Endothelial cell of umbilical vein (primary cell): Measurements from ENCODE around the gene PLEKHA7. TPM values are rescaled to one million over a fixed set of nuclear protein-coding genes. Genes with fewer than 3 reads are reported as not detected.

ENCODE experiments used
- BruUV-seq: library from RNA; stranded (reverse); fragments of 400-500 nt; replicated peaks from 2 replicates; lab custom pipeline; 2021; lab: Mats Ljungman, UMichigan
- CTCF ChIA-PET: fragments of 300-600, 350-600 bp; sonication (Branson Sonifier 250); formaldehyde crosslinking; loops from one replicate; lab custom pipeline; 2021; ENCODE audit warnings: antibody characterized with exemption, inconsistent platforms; lab: Charles Lee
- POLR2A ChIA-PET: fragments of 300-600, 350-600 bp; sonication (Branson Sonifier 250); formaldehyde crosslinking; loops from one replicate; lab custom pipeline; 2021; ENCODE audit warnings: antibody characterized with exemption, inconsistent platforms; lab: Charles Lee
- DNase-seq: peaks from one replicate; pipeline ENCODE4 v3.0.0-alpha.2; 2011; ENCODE audit warnings: low read depth, low spot score
- FAIRE-seq: peaks from 2 replicates; lab custom pipeline; 2011; peaks lifted over from hg19 to GRCh38; lab: Jason Lieb, UNC
- H2AFZ ChIP-seq: 2 replicates; pipeline ENCODE4 v1.6.0; 2012; ENCODE audit warnings: low read depth, low read length, control low read depth, inconsistent platforms
- H3K27ac ChIP-seq: 2 replicates; pipeline ENCODE4 v1.5.1; 2011; ENCODE audit warnings: low read depth, mild to moderate bottlenecking, control low read depth, low read length, moderate library complexity; ENCODE audit not compliant: insufficient read depth
- H3K27me3 ChIP-seq, 2 experiments: 2 replicates each; pipeline versions ENCODE4 v1.6.0 to v1.6.1; 2011; ENCODE audit warnings: low read length in 2 of 2, mixed read lengths in 1 of 2; ENCODE audit not compliant: control insufficient read depth in 2 of 2, insufficient read depth in 2 of 2
- H3K36me3 ChIP-seq, 2 experiments: 2 replicates in 1 of 2; 3 replicates in 1 of 2; pipeline ENCODE4 v1.5.1; 2011; ENCODE audit warnings: low read length in 2 of 2, mild to moderate bottlenecking in 1 of 2, moderate library complexity in 1 of 2; ENCODE audit not compliant: control insufficient read depth in 2 of 2, insufficient read depth in 2 of 2; ENCODE audit errors: extremely low read depth in 1 of 2
- H3K4me1 ChIP-seq: 3 replicates; pipeline ENCODE4 v1.5.1; 2011; ENCODE audit warnings: mild to moderate bottlenecking, low read length; ENCODE audit not compliant: control insufficient read depth, insufficient read depth; ENCODE audit errors: extremely low read depth
- H3K4me2 ChIP-seq: 2 replicates; pipeline ENCODE4 v1.6.1; 2011; ENCODE audit warnings: low read length, control low read depth, mixed read lengths; ENCODE audit not compliant: insufficient read depth
- H3K4me3 ChIP-seq, 3 experiments: fragments of 200-600 bp in 1 of 3; sonication (generic), shearing (Covaris generic) in 1 of 3; replicated peaks in 1 of 3; 2 replicates each; pipeline ENCODE4 v1.5.1; 2011 to 2016; ENCODE audit warnings: control low read depth in 3 of 3, low read length in 3 of 3, mild to moderate bottlenecking in 2 of 3, inconsistent platforms in 1 of 3, low read depth in 1 of 3, moderate library complexity in 1 of 3; ENCODE audit not compliant: insufficient read depth in 1 of 3
- H3K79me2 ChIP-seq: 2 replicates; pipeline ENCODE4 v1.6.0; 2012; ENCODE audit warnings: low read length, inconsistent platforms; ENCODE audit not compliant: control insufficient read depth, insufficient read depth
- H3K9ac ChIP-seq: replicated peaks from 2 replicates; pipeline ENCODE3; 2011; ENCODE audit warnings: low read length, control low read depth; ENCODE audit not compliant: insufficient read depth; ENCODE audit errors: extremely low read depth
- H3K9me1 ChIP-seq: replicated peaks from 3 replicates; pipeline ENCODE4 v1.6.0; 2011; ENCODE audit warnings: mild to moderate bottlenecking, low read length; ENCODE audit not compliant: control insufficient read depth, insufficient read depth; ENCODE audit errors: extremely low read depth
- H3K9me3 ChIP-seq: replicated peaks from 2 replicates; pipeline ENCODE4 v1.5.1; 2012; ENCODE audit warnings: low read length, inconsistent platforms; ENCODE audit not compliant: control insufficient read depth, insufficient read depth
- H4K20me1 ChIP-seq: replicated peaks from 2 replicates; pipeline ENCODE3; 2011; ENCODE audit warnings: mild to moderate bottlenecking, low read length; ENCODE audit not compliant: control insufficient read depth, insufficient read depth; ENCODE audit errors: extremely low read depth
- EZH2 ChIP-seq: IDR thresholded peaks from 2 replicates; pipeline ENCODE4 v1.6.1; 2012; ENCODE audit warnings: borderline replicate concordance, low read depth, mild to moderate bottlenecking, moderate library complexity, low read length, inconsistent platforms; ENCODE audit not compliant: severe bottlenecking
- FOS ChIP-seq: IDR thresholded peaks from 2 replicates; pipeline ENCODE4 v1.6.1; 2011; ENCODE audit warnings: mild to moderate bottlenecking, low read length, moderate library complexity, borderline replicate concordance; ENCODE audit not compliant: insufficient read depth
- GATA2 ChIP-seq: IDR thresholded peaks from 2 replicates; pipeline ENCODE4 v1.7.0; 2011; ENCODE audit warnings: low read depth, mild to moderate bottlenecking, moderate library complexity, mixed read lengths, low read length; ENCODE audit not compliant: insufficient read length, insufficient read depth
- JUN ChIP-seq: IDR thresholded peaks from 2 replicates; pipeline ENCODE4 v1.6.1; 2011; ENCODE audit warnings: borderline replicate concordance, low read depth; ENCODE audit not compliant: insufficient read length, insufficient read depth
- MYC ChIP-seq: IDR thresholded peaks from one replicate; pipeline ENCODE4 v1.6.1; 2011; ENCODE audit warnings: mild to moderate bottlenecking, low read depth, low read length
- POLR2A ChIP-seq: IDR thresholded peaks from 2 replicates; pipeline ENCODE4 v1.6.1; 2012; ENCODE audit warnings: low read depth, mild to moderate bottlenecking, control low read depth, low read length
- dilution Hi-C: fragments of 300-500 bp; cut with MboI; formaldehyde crosslinking; loops from one replicate; pipeline ENCODE4 v1.15.0; 2019; ENCODE audit warnings: low sequenced_read_pairs; ENCODE audit not compliant: extremely low pct_ligation_motif_present
- intact Hi-C: fragments of 100-400 bp; cut with micrococcal nuclease; formaldehyde crosslinking; loops from one replicate; pipeline ENCODE4 v1.10.0; 2022
- polyA plus RNA-seq, 4 experiments: library from polyadenylated mRNA; depleted of rRNA in 3 of 4; stranded (reverse) in 3 of 4; unstranded in 1 of 4; fragments of >200 nt; gene quantifications; 2 replicates each; pipeline versions ENCODE4 v1.2.1 to v1.2.3, GENCODE V29; 2011 to 2012; ENCODE audit warnings: missing spikeins in 1 of 4
- total RNA-seq: library from RNA; stranded (reverse); gene quantifications from 2 replicates; pipeline ENCODE4 v1.2.3, GENCODE V29; 2021
- TF ChIP-seq, protein P1 (sequence below), 2 donors: IDR thresholded peaks; 1 replicate in 1 of 2; 2 replicates in 1 of 2; pipeline ENCODE4 v1.5.1; 2011; ENCODE audit warnings: low read length in 2 of 2, mild to moderate bottlenecking in 2 of 2, moderate library complexity in 2 of 2, control low read depth in 1 of 2, inconsistent platforms in 1 of 2, low read depth in 1 of 2; ENCODE audit not compliant: insufficient read depth in 1 of 2; ENCODE audit errors: extremely low read depth in 1 of 2
- TF ChIP-seq, protein P2 (sequence below): IDR thresholded peaks from 2 replicates; pipeline ENCODE4 v1.6.1; 2011; ENCODE audit not compliant: insufficient read depth, insufficient read length

PLEKHA7 gene
- total and polyA plus RNA-seq, 2 donors (not counting 3 experiments of a cell fraction or from before 2014, with no cell fraction given), result 1.7 to 3.8 TPM

DNA sequence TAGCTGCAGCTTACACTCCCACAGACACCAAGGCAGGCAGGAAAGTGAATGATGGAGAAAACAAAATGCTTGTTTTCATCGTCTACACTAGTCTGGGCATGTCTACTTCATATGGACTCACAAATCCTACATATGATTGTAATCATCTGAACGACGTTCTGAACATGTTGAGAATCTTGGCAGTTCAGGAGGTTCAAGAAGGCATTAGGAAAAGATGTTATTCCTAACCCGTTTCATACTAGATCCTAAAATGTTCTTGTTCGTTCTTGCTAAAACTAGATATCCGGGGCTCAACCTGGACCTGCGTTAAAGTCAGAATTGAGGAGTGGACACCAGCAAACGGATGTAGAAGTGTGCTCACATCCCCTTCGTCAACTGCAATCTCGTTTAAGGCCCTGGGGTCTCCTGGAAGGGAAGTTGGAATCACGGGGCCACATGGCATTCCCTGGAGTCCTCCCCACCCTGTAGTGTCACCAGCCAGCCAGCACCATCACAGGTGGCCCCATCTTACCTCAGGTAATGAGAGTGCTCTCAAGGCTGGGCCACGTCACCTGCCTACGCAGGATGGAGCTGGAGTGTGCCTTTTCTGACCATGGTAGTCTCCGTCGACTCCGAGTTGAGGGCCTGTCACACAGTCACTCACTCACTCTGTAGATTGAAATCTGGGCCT is 238.5 kb downstream of the PLEKHA7 start:
- TF ChIP-seq GATA2 (no peak), JUN (no peak), MYC (no peak), EZH2 (no peak), POLR2A (no peak), FOS (no peak)
- TF ChIP-seq, protein P1, sequence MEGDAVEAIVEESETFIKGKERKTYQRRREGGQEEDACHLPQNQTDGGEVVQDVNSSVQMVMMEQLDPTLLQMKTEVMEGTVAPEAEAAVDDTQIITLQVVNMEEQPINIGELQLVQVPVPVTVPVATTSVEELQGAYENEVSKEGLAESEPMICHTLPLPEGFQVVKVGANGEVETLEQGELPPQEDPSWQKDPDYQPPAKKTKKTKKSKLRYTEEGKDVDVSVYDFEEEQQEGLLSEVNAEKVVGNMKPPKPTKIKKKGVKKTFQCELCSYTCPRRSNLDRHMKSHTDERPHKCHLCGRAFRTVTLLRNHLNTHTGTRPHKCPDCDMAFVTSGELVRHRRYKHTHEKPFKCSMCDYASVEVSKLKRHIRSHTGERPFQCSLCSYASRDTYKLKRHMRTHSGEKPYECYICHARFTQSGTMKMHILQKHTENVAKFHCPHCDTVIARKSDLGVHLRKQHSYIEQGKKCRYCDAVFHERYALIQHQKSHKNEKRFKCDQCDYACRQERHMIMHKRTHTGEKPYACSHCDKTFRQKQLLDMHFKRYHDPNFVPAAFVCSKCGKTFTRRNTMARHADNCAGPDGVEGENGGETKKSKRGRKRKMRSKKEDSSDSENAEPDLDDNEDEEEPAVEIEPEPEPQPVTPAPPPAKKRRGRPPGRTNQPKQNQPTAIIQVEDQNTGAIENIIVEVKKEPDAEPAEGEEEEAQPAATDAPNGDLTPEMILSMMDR (IDR thresholded peaks at IDR 0.05; ENCODE audit: extremely low read depth in 1 of 2, insufficient read depth in 1 of 2, low read depth in 1 of 2, low read length in 2 of 2), result no peak
- TF ChIP-seq, protein P2, sequence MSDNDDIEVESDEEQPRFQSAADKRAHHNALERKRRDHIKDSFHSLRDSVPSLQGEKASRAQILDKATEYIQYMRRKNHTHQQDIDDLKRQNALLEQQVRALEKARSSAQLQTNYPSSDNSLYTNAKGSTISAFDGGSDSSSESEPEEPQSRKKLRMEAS, result no peak

More for the DNA sequence above, 238.5 kb downstream of the PLEKHA7 start:
- peaks cover 0 to 8% of the 10 kb centered on the region in 2 experiments for H3K27me3 ChIP-seq
- no peaks in the 10 kb centered on the region for H3K4me1 ChIP-seq
- no peak overlapping the region for H3K9ac ChIP-seq
- no peaks in the 10 kb centered on the region for H3K79me2 ChIP-seq
- ChIA-PET POLR2A (no interaction called here), CTCF (interaction anchor here (1.6 kb wide), 1 partner anchor 10 kb away, joined by 4 read pairs; no protein-coding TSS in a partner anchor)
- no peak overlapping the region for H3K4me3 ChIP-seq
- no peaks in the 10 kb centered on the region for H3K9me3 ChIP-seq
- dilution Hi-C loops (no loop called here), intact Hi-C loops (no loop called here)
- H3K4me2 ChIP-seq, result no peak overlapping the region
- H4K20me1 ChIP-seq, result no peaks in the 10 kb centered on the region
- no peak overlapping the region for H3K27ac ChIP-seq
- no peak for DNase-seq
- H2AFZ ChIP-seq, result no peak overlapping the region
- BruUV-seq, result no TSS peak
- H3K36me3 ChIP-seq, result no peaks in the 10 kb centered on the region
- H3K9me1 ChIP-seq, result no peaks in the 10 kb centered on the region
- no peak for FAIRE-seq
